Measurements from ENCODE around the gene PMP22. TPM values are rescaled to one million over a fixed set of nuclear protein-coding genes. Genes with fewer than 3 reads are reported as not detected.

PMP22 gene
- total RNA-seq, 1 donor from 2014 or later, result not detected

- no peak overlapping the region for H3K27ac Mint-ChIP-seq
- H3K9me3 Mint-ChIP-seq, result no peaks in the 10 kb centered on the region
- POLR2A ChIA-PET, result no interaction called here
- H3K4me1 Mint-ChIP-seq, result no peaks in the 10 kb centered on the region
- no peak for TF ChIP-seq CTCF (IDR thresholded peaks at IDR 0.05)
- intact Hi-C loops (cut with micrococcal nuclease), result no loop called here
- ATAC-seq (ENCODE audit: low read depth) (no peak), DNase-seq (no peak)
- no peak overlapping the region for H3K4me3 Mint-ChIP-seq
- H3K36me3 Mint-ChIP-seq (ENCODE audit: low read depth), result no peaks in the 10 kb centered on the region
- CTCF ChIA-PET, result no interaction called here
- no peaks in the 10 kb centered on the region for H3K27me3 Mint-ChIP-seq
Measured at GRCh38 chr17:15185625-15185991, 79.5 kb downstream of the PMP22 start.

- ATAC-seq (ENCODE audit: low read depth) (no peak), DNase-seq (no peak)
- intact Hi-C loops (cut with micrococcal nuclease), result no loop called here
- no peak for TF ChIP-seq CTCF (IDR thresholded peaks at IDR 0.05)
- Mint-ChIP-seq H3K4me1 (no peaks in the 10 kb centered on the region), H3K27ac (no peak overlapping the region), H3K27me3 (no peaks in the 10 kb centered on the region), H3K4me3 (no peak overlapping the region), H3K9me3 (no peaks in the 10 kb centered on the region), H3K36me3 (ENCODE audit: low read depth) (no peaks in the 10 kb centered on the region)
- POLR2A ChIA-PET, result no interaction called here
- CTCF ChIA-PET, result no interaction called here
Measured at GRCh38 chr17:15184872-15185624, 80.1 kb downstream of the PMP22 start.

GRCh38 chr17:15181816-15182215, 83.3 kb downstream of the PMP22 start:
- Mint-ChIP-seq H3K27me3 (no peaks in the 10 kb centered on the region), H3K4me3 (no peak overlapping the region), H3K27ac (no peak overlapping the region), H3K9me3 (no peaks in the 10 kb centered on the region), H3K4me1 (no peaks in the 10 kb centered on the region), H3K36me3 (ENCODE audit: low read depth) (no peaks in the 10 kb centered on the region)
- intact Hi-C loops (cut with micrococcal nuclease), result no loop called here
- ATAC-seq (ENCODE audit: low read depth) (no peak), DNase-seq (no peak)
- TF ChIP-seq CTCF (IDR thresholded peaks at IDR 0.05), result no peak
- CTCF ChIA-PET, result no interaction called here
- POLR2A ChIA-PET, result no interaction called here

GRCh38 chr17:15181333-15181732, 83.8 kb downstream of the PMP22 start:
- ATAC-seq (ENCODE audit: low read depth), result no peak
- DNase-seq, result no peak
- no peak for TF ChIP-seq CTCF (IDR thresholded peaks at IDR 0.05)
- Mint-ChIP-seq H3K27me3 (no peaks in the 10 kb centered on the region), H3K9me3 (no peaks in the 10 kb centered on the region), H3K4me1 (no peaks in the 10 kb centered on the region), H3K36me3 (ENCODE audit: low read depth) (no peaks in the 10 kb centered on the region), H3K27ac (no peak overlapping the region), H3K4me3 (no peak overlapping the region)
- CTCF ChIA-PET, result no interaction called here
- POLR2A ChIA-PET, result no interaction called here
- intact Hi-C loops (cut with micrococcal nuclease), result no loop called here

GRCh38 chr17:15180121-15180561, 85.0 kb downstream of the PMP22 start:
- Mint-ChIP-seq H3K4me3 (no peak overlapping the region), H3K9me3 (no peaks in the 10 kb centered on the region), H3K27ac (no peak overlapping the region), H3K36me3 (ENCODE audit: low read depth) (no peaks in the 10 kb centered on the region), H3K4me1 (no peaks in the 10 kb centered on the region), H3K27me3 (peaks cover 2% of the 10 kb centered on the region)
- no peak for TF ChIP-seq CTCF (IDR thresholded peaks at IDR 0.05)
- no peak for ATAC-seq (ENCODE audit: low read depth)
- POLR2A ChIA-PET, result no interaction called here
- intact Hi-C loops (cut with micrococcal nuclease), result no loop called here
- no peak for DNase-seq
- CTCF ChIA-PET, result no interaction called here

Other genes with a start within 250 kb of the PMP22 start
- gene TEKT3, start 76.3 kb upstream of the PMP22 start, total RNA-seq, result not detected in 2 replicates
- 3.6 and 5.3 TPM in 2 replicates for gene CDRT4, start 202.3 kb upstream of the PMP22 start, total RNA-seq

All from activated B cell treated with CpG ODN at 0.5 μM for 24 hours (primary cell).